GM21381 (cell line): ENCODE results near the gene XRRA1.
"Not testable (repeated sequence)": the region's sequence is repeated elsewhere in the genome, so short reads cannot be mapped to it uniquely, and the experiment has no call there.

Experiments used
- ATAC-seq: cut with Tn5 transposase; IDR thresholded peaks from one replicate; pipeline ENCODE4 v1.9.1; 2021; ENCODE audit warnings: mild to moderate bottlenecking, moderate library complexity; ENCODE audit not compliant: unreplicated experiment

The XRRA1 gene, protein sequence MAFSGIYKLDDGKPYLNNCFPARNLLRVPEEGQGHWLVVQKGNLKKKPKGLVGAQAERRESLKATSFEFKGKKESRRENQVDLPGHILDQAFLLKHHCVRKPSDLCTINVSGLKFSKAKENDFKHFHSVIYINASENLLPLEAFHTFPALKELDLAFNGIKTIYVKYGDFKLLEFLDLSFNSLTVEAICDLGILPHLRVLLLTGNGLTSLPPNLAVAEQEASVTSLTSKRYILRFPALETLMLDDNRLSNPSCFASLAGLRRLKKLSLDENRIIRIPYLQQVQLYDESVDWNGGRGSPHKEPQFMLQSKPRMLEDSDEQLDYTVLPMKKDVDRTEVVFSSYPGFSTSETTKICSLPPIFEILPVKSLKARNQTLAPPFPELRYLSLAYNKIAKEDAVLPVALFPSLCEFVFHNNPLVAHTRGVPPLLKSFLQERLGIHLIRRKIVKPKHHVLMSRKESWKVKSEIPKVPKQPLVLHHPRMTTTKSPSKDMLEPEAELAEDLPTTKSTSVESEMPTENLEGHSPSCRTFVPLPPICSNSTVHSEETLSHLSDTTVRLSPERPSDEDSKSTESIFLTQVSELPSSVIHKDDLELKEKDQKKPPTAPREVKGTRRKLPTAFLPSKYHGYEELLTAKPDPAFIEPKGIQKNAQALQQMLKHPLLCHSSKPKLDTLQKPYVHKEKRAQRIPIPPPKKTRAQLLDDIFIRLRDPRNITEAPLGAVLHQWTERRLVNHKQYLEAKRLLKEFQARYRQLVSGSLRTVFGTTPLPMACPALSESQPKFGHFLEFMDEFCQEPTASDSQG

GRCh38 chr11:74948898-74949752 is at the start of gene XRRA1, which contains the start of gene SPCS2:
Gene XRRA1 (minus strand): TSS chr11:74949091. CDS start chr11:74940878, 8,213 bp downstream.
Gene SPCS2 (plus strand): TSS chr11:74949266. CDS start chr11:74949286, 20 bp downstream.
- peak; percentile 88 for ATAC-seq

DNA sequence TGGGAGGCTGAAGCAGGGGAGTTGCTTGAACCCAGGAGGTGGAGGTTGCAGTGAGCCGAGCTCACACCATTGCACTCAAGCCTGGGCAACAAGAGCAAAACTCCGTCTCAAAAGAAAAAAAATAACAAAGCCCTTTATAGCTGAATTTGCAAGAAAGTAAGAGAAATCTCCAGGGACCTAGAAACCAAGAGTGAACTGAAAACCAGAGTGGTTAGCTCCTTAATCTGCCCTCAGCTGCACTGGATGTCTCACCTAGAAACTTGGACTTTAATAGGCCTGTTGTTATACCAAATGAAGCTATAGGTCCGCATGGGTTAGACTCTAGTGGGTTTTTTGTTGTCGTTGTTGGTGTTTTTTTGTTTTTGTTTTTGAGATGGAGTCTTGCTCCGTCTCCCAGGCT is 44.0 kb upstream of the XRRA1 start:
- no peak for ATAC-seq

DNA sequence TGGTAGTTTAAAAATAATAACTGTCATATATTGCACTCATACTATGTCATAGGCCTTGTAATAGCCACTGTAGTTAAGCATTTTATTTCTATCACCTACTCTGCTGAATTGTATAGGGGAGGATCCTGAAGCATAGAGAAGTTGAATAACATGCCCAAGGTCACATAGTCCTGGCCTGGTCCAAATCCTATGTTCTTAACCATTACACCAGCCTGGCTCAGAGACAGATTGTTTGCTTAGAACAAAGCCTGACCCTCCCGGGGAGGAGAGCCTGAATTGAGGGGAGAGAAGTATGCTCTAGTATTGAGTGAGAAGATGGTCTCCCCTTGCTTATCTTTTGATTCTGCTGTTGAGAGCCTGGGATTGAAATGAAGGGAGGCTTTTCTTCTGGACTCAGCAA is 42.0 kb upstream of the XRRA1 start:
- no peak for ATAC-seq

GRCh38 chr11:74990150-74990549 is 41.3 kb upstream of the XRRA1 start:
- not testable (repeated sequence) for ATAC-seq

DNA sequence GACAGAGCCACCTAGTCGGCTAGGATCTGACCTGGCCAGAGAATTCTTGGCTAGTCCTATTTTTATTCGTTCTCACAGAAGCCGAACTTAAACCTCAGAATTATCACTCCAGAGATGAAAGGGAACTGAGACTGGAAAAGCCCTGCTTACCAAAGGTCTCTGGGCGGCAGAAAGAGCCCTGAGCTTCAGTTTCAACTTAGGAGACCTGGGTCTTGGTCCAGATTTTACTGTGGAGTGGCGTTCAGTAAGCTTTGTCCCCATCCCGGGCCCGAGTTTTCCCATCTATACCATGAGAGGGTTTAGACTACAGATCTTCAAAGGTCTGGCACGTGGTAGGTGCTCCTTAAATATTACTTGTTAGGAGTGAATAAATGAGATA is 40.4 kb upstream of the XRRA1 start:
- peak; percentile 8 for ATAC-seq

GRCh38 chr11:74988541-74989259 is 39.8 kb upstream of the XRRA1 start, which contains the start of gene NEU3:
Gene NEU3 (plus strand): TSS chr11:74988933. CDS start chr11:74989061, 128 bp downstream.
- ATAC-seq: peak; percentile 89

GRCh38 chr11:74984730-74985129 is 35.8 kb upstream of the XRRA1 start:
- ATAC-seq: no peak

- no peak for ATAC-seq
Measured at GRCh38 chr11:74984070-74984469, 35.2 kb upstream of the XRRA1 start.

DNA sequence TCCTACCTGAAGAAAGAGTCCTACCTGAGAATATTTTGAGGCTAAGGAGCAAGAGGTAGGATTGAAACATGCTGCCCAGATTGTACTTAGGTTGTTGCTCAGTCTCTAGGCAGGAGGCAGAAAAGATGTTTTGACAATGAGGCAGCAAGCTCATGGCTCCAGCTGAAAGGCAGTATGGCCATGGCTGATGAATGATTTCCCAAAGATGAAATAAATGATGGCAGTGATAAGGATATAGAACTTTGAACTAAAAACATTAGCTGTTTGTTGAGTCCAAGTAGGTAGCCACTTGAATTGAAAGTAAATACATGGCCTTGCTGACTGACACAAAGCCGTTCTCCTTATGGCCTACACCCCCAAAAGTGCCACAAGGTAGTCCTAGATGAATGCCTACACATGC is 33.0 kb upstream of the XRRA1 start:
- ATAC-seq: no peak

DNA sequence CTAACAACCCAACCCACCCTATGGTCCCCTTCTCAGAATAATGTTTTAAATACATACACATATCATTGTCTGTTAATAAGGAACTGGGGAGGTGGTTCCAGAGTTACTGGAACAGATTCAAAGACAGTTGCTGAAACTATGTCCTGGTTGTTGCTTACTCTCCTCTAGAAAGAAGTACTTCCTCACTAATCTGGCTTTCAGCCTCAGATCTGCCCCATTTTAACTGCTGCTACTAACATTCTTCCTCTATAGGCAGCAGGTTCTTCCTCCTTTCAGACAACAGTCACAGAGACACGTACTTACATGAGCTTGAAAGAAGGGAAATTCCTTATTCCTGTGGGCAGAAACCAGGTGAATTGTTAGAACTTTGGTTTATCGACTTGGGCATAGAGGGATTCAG is 31.7 kb upstream of the XRRA1 start:
- ATAC-seq: no peak

DNA sequence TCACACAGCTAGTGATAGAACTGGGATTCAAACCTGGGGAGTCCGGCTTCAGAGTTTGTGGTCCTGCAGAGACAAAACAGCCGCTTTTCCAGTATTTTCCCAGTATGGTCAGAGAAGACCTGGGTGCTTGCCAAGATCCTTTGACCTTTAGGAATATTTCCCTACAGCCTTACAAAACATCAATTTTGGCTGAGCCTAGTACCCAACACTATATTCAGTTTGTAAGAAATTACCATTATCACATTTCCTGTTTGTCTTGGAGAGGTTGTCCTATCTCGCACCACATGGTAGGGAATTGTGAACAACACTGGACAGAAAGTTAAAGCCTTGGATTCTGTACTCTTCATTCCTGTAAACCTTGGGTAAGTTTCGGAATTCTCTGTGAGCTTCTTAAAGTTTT is 29.1 kb upstream of the XRRA1 start:
- no peak for ATAC-seq

DNA sequence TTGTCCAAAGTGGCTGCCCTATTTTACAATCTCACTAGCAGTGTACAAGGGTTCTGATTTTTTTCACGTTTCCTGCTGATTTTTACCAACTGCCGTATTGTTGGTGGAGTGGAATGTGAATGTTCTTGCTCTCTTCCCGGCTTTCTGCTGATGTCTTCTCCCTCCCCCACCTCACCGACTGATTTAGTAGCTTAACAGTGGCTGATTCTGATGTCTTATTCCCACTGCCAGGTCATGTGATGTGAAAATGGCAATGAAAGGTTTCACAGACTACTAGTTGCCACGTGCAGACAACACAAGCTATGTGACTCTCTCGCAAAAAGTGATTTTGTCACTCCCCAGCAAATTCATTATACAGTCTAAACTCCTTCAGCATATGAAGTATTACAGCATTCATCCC is 22.5 kb upstream of the XRRA1 start:
- no peak for ATAC-seq

- no peak for ATAC-seq
Measured at GRCh38 chr11:74970852-74971395, 22.0 kb upstream of the XRRA1 start.

DNA sequence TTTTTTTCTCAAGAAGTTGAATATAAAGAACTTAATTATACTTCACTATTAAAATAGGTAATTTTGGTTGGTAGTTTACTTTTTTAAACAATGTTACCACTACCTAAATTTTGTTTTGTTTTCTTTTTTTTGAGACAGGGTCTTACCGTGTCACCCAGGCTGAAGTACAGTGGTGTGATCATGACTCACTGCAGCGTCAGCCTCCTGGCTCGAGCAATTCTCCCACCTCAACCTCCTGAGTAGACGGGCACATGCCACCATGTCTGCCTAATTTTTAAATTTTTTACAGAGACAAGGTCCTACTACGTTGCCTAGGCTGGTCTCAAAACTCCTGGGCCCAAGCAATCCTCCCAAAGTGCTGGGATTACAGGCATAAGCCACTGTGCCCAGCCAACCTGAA is 17.8 kb upstream of the XRRA1 start:
- ATAC-seq: no peak

GRCh38 chr11:74960128-74960527 is 11.2 kb upstream of the XRRA1 start:
- not testable (repeated sequence) for ATAC-seq

- ATAC-seq: no peak
Measured at GRCh38 chr11:74957937-74958629, 9.2 kb upstream of the XRRA1 start.

- no peak for ATAC-seq
Measured at GRCh38 chr11:74956397-74957015, 7.6 kb upstream of the XRRA1 start.

DNA sequence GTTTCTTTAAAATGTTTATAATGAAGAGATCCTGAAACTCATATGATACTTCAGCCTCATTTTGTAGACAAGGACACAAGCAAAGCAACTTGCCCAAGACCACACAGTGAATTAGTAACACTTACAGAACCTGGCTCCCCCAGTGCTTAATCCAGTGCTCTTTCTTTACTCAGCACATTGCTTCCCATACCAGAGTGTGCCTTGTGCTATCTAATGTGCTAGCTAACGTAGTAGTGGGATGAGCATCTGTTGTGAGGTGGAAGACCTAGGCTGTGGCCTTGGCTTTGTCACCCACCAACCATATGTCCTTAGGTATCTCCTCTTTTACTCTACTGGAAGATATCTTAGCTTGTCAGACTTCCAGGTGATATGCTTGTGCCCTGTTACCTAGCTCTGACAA is 5.3 kb upstream of the XRRA1 start:
- no peak for ATAC-seq

DNA sequence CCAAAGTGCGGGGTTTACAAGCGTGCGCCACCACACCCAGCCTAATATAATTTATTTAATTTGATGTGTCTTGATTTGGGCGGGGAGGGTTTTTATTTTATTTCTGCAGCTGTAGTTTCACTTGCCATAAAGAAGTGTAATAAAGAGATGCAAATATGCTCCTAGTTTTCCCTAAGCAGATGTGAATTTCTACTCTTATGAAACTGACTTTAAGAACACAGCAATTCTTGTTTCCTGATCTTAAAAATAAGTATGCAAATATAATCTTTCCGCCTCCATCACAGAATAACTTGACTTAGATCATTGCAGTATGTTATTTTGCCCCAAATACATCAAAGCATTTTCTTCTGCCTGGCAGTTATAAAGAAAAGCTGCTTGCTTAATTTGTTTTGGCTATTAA is 4.6 kb upstream of the XRRA1 start:
- ATAC-seq: no peak
